GM21367 (cell line): ENCODE data around the gene ANAPC10.
"Not testable (repeated sequence)": the region's sequence is repeated elsewhere in the genome, so short reads cannot be mapped to it uniquely, and the experiment has no call there.

Source experiments
- ATAC-seq: cut with Tn5 transposase; IDR thresholded peaks from one replicate; pipeline ENCODE4 v1.9.1; 2021; ENCODE audit not compliant: unreplicated experiment

Gene ANAPC10

DNA sequence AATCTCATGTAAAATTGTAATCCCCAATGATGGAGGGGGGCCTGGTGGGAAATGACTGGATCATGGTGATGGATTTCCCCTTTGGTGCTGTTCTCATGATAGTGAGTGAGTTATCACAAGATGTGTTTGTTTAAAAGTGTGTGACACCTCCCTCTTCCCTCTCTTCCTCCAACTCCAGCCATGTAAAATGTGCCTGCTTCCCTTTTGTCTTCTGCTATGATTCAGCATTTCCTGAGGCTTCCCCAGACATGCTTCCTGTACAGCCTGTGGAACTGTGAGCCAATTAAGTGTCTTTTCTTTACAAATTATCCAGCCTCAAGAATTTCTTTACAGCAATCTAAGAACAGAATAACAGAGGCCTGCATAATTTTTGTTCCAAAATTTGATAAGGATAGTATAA is 85.2 kb downstream of the ANAPC10 start:
- ATAC-seq: no peak

DNA sequence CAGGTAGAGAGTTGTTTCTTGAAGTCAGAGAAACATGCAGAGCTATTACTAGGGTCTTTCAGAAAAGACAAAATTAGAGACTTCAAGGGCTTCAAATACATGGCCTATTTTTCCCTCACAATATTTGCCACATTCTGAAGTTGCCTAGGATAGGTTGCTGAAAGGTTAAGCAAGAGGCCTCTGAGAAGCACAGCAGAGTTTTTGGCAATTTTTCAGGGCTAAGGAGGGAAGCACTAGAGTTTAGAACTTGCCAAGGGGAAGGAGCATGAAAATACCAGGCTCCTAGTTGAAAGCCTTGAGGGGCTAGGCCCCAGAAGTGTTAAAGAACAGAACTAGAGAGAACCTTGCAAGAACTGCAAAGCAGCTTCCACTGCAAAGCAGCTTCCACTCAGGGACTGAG is 86.4 kb downstream of the ANAPC10 start:
- ATAC-seq: no peak

DNA sequence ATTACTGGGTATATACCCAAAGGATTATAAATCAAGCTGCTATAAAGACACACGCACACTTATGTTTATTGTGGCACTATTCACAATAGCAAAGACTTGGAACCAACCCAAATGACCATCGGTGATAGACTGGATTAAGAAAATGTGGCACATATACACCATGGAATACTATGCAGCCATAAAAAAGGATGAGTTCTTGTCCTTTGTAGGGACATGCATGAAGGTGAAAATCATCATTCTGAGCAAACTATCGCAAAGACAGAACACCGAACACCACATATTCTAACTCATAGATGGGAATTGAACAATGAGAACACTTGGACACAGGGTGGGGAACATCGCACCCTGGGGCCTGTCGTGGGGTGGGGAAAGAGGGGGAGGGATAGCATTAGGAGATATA is 87.7 kb downstream of the ANAPC10 start:
- ATAC-seq: not testable (repeated sequence)

DNA sequence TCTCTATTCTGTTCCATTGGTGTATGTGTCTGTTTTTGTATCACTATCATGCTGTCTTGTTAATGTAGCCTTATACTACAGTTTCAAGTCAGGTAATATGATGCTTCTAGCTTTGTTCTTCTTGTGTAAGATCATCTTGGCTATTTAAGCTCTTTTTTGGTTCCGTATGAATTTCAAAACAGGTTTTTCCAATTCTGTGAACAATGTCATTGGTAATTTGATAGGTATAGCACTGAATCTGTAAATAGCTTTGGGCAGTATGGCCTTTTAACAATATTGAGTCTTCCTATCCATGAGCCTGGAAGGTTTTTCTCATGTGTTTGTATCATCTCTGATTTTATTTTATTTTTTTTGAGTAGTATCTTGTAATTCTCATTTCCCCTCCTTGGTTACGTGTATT is 94.3 kb downstream of the ANAPC10 start:
- no peak for ATAC-seq

DNA sequence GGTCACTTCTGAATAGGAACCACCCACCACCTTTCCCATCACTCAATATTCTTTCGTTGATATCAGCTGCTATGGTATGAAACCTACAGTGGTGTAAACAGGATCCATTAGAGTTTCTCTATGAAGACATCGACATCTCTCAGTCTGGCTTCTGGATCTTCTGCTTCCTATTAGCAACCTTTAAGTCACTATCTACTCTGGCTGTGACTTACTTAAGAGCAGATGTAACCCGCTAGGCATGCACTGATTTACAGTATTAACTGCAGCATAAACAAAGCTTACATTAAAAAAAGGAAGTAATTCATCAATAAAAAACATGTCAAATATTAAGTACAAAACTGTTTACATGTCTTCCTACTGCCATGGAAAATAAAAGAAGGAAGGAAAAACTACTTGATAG is 96.4 kb downstream of the ANAPC10 start:
- no peak for ATAC-seq

DNA sequence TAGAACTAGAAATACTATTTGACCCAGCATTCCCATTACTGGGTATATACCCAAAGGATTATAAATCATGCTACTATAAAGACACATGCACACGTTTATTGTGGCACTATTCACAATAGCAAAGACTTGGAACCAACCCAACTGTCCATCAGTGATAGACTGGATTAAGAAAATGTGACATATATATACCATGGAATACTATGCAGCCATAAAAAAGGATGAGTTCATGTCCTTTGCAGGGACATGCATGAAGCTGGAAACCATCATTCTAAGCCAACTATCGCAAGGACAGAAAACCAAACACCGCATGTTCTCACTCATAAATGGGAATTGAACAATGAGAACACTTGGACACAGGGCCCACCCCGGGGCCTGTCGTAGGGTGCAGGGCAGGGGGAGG is 97.3 kb downstream of the ANAPC10 start:
- not testable (repeated sequence) for ATAC-seq

DNA sequence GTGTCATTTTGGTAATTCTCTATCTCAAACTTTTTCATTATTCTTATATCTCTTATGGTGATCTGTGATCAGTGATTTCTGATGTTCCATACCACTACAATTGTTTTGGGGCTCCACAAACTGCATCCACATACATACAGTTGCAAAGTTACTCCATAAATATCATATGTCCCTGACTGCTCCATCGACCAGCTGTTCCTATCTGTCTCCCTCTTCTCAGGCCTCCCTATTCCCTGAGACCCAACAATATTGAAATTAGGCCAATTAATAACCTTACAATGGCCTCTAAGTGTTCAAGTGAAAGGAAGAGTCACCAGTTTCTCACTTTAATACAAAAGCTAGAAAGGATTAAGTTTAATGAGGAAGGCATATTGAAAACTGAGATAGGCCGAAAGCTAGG is 108.7 kb downstream of the ANAPC10 start:
- no peak for ATAC-seq

DNA sequence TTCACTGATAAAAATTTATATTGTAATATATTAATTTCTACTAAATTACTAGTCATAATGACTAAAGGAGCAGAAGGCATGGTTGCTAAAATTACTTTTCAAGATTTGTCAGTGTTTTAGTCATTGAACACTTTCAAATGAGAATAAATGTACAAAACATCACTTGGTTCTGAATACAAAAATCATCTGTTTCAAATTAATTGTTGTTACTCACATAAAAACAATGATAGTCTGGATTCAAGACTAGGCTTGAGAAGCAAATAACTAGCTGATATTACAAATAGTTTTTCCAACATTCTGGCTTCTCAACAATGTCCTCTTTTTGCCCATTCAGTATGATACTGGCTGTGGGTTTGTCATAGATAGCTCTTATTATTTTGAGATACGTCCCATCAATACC is 112.5 kb downstream of the ANAPC10 start:
- no peak for ATAC-seq

DNA sequence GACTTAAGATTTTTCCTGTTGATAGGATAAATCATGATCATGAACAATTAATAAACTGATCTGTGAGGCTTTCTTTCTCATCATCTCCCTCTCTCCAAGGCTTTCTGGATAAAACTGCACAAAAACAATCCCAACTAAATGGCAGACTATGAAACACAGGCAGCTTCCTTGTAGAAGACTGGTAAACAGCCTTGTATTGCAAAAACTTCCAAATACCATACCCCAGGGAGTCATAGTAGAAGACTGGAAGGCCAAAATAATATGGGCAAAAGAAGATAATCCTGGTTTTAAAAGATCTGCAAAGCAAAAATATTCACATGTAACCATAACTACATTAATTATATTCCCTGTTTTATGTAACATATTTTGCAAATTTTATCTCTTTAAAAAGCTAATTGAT is 113.0 kb downstream of the ANAPC10 start:
- ATAC-seq: no peak

DNA sequence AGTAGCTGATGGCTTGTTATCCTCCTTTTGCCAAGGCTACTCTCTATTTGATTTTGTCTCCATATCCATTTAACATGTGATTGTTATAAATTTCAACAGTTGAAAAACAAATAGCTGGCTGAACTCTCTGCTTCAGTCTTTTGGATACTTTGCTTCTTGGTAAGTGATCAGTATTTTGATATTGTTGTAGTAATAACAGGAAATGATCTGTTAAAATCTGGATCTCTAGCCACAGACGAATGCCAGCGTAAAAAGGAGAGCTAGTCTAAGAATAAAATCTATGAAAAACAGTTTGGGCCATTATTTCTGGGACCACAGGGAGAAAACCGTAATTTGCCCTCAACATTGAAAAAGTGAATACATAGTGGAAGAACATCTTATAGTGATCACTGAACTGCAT is 113.8 kb downstream of the ANAPC10 start:
- no peak for ATAC-seq

DNA sequence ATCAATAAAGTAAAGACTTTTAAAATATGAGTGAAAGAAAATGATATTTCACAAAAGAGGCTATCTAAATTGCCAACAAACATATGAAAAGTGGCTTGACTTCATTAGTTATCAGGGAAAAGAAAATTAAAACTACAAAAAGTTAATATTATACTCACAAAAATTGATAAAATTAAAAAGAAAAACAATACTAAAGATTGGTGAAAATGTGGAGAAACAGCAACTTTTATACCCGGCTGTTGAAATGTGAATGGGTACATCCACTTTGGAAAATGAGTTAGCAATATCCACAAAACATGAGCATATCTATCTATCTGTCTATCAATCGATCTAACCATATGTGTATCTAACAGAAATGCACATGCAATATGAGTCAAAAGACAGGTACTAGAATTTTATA is 122.3 kb downstream of the ANAPC10 start:
- ATAC-seq: no peak

DNA sequence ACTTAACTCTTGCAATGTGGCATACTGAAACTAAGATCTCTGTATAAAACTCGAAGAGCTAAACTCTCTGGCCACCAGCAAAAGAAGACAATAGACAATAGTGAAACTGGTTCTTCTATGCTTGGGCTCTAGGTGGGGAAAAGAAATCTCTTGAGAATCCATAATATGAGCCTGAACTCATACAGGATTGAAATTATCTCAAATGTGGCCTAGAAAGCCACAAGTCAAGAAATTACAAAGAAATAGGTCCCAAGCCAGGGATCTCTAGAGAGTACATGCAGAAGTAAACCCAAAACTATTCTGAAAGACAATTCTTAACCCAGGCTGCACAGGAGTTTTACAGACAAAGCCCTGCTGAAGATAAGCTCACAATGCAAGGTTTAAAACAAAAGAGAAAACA is 127.4 kb downstream of the ANAPC10 start:
- peak; percentile 69 for ATAC-seq

DNA sequence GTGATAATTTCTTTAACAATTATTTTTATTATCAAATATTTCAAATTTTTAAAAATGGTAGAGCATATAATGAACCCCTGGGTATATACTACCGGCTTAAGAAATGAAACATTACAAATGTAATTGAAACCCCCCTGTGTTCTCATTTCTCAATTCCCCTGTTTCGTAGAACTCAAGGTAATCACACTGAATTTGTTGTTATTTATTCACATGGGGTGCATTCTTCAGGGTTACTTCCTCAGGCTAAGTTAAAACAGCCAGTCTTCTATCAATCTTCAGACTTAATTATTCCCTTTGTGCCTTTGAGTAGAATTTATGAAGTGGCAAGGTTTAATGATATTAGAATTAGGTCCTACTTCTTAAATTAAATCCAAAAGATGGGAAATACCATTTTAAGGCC is 128.2 kb downstream of the ANAPC10 start:
- ATAC-seq: no peak

DNA sequence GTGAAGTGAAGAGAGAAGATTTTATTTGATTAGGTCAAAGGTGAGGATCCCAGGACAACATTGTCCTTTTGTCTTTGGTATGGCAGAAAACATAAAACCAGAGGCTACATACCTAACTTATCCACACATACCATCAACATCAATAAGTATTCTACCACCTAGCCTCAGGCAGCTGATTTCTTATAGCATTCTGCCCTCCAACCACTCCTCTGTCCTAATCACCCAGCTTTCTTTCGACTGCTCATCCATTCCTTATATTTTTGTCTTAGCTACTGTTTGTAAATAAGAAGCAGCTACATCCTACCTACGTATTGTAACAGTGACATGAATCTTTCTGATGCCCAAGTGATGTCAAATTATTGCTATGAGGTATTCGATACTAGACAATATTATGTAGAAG is 129.4 kb downstream of the ANAPC10 start:
- no peak for ATAC-seq

DNA sequence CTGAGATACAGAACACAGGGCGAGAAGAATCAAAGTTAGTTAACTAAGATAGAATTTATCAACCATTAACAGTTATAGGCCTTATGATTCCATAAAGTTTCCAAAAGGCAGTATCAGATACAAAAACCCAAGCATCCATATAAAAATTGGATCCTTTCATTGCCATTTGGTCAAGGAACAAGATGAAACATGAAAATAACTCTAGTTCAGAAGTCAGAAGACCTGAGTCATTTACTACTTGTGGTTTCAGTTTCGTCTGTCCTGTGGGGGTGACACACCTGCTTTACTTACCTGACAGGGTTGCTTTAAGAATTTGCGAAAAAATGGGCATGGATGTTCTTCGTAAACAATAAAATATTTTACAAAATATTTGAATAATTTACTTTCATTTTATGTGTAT is 130.8 kb downstream of the ANAPC10 start:
- ATAC-seq: peak; percentile 58

DNA sequence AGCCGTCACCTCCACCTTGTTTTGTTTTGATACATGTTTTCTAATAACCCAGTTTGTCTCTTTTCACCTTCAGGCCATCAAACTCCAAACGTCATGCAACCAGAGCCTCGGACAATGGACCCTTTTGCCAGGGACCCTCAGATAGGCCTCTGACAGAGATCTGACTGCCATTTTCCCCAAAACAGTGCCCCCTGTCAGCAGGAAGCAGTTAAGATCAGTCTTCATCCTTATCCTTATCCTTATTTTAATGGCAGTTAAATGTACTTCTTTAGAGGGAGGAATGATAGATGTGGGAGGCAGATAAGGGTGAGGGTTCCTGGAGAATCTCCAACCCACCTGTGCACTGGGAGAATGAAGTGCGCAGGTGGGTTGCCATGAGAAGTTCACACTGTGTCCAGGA is 135.7 kb downstream of the ANAPC10 start:
- ATAC-seq: no peak

DNA sequence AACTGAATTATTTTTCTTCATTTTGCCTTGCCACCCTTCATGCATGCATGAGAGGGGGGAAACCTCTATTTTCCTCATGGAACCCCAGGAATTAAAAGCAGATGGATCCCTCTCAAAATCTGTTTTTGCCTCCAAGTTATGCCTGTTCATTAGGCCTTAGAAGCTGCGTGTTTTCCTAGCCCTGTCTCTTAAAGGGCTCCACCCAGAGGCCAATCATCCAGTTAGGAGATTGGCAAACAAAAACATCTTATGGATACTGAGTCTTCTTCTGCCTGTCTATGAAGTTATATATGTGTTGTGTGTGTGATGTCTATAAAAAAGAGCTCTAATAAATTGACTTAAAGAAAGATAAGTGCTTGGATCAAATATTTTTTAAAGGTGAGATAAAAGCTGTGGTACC is 142.9 kb downstream of the ANAPC10 start:
- no peak for ATAC-seq

DNA sequence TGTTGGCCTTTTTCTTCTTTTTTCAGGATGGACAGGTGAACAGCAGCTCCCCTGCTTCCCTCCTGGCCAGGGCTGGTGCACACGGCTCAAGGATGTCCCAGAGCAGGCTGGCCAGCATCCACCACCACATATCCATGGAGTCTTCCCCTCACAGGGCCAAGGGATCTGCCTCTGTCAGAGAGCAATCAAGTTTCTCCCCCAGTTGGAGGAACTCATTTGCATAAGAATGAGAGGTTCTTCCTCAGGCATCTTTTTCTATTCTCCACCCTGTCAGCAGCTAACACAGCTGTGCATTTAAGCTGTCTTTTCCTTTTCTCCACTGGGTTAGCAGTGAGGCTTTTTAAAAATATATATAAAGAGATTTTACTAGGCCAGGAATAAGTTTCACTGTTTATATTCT is 143.8 kb downstream of the ANAPC10 start:
- ATAC-seq: no peak

DNA sequence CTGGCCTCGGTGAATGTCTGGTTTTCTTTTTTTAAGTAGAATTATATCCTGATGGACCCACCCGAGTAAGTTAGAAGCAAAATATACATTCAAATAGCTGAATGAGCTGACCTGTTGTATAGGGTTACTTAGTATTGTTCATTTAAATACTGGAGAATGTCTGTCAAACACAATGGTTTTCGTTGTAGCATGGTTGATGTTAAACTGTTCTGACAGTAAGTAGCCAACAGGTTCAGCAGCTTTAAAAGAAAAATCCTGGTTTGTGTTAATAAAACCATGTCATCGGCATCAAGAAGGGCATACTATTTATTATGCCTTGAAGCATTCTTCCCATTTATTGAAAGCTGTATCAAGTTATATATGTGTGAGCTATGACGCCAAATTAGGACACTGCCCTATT is 149.6 kb downstream of the ANAPC10 start:
- ATAC-seq: no peak

DNA sequence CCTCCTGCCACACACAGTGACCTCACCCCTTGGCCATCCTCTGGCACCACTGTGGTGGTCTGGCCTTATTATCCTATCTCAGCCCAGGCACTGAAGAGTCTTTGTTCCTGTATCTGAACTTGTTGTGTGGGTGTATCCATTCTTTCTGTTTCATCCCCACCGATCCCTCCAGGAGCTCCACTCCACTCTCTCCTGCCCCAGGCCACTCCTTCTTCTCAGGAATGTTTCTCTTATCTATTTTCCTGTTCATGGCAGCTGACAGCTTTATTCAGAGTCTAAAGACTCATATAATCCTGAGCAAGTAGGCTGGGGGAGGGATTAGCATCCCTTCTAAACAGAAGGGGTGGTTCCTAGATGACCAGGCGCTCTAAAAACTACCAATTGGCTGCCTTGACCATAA is 150.0 kb downstream of the ANAPC10 start:
- no peak for ATAC-seq
